ENCODE measurements around the gene MAP2K1. TPM values are rescaled to one million over a fixed set of nuclear protein-coding genes. Genes with fewer than 3 reads are reported as not detected.

The MAP2K1 gene
- total and polyA plus RNA-seq, 2 experiments from 2014 or later = 62.7 to 96.5 TPM

DNA sequence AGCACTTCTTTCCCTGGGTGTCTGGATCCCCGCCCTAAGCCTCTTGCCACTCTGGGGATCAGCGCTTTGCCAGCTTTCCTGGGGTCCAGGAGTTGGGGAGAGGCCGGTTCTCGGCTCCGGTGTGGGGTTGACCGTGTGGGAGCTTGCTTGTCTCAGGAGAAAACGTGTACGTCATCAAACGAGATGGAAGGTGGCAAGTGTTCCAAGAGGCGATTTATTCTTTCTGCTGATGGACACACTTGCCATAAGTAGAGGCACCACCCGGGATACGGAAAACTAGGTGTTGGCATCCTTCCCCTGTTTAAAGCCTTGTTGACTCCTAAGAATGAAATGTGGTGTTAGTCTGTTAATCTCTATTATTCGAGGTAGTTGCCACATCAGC, 118.7 kb downstream of the MAP2K1 start:
- peaks cover 12% of the 10 kb centered on the region for H3K4me1 ChIP-seq (ENCODE audit: low read depth)
- peaks cover 28% of the 10 kb centered on the region for H3K36me3 ChIP-seq
- DNase-seq (ENCODE audit: low read depth in 1 of 2, low spot score in 1 of 2) = no peak
- H3K27ac ChIP-seq = peak overlapping the region; percentile 95
- TF ChIP-seq, protein P1, sequence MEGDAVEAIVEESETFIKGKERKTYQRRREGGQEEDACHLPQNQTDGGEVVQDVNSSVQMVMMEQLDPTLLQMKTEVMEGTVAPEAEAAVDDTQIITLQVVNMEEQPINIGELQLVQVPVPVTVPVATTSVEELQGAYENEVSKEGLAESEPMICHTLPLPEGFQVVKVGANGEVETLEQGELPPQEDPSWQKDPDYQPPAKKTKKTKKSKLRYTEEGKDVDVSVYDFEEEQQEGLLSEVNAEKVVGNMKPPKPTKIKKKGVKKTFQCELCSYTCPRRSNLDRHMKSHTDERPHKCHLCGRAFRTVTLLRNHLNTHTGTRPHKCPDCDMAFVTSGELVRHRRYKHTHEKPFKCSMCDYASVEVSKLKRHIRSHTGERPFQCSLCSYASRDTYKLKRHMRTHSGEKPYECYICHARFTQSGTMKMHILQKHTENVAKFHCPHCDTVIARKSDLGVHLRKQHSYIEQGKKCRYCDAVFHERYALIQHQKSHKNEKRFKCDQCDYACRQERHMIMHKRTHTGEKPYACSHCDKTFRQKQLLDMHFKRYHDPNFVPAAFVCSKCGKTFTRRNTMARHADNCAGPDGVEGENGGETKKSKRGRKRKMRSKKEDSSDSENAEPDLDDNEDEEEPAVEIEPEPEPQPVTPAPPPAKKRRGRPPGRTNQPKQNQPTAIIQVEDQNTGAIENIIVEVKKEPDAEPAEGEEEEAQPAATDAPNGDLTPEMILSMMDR (IDR thresholded peaks at IDR 0.05; ENCODE audit: low read depth, low read length) = no peak
- H3K4me3 ChIP-seq = peak overlapping the region; percentile 93
- H3K27me3 ChIP-seq = no peaks in the 10 kb centered on the region
- H3K9me3 ChIP-seq (ENCODE audit: low read depth) = no peaks in the 10 kb centered on the region

DNA sequence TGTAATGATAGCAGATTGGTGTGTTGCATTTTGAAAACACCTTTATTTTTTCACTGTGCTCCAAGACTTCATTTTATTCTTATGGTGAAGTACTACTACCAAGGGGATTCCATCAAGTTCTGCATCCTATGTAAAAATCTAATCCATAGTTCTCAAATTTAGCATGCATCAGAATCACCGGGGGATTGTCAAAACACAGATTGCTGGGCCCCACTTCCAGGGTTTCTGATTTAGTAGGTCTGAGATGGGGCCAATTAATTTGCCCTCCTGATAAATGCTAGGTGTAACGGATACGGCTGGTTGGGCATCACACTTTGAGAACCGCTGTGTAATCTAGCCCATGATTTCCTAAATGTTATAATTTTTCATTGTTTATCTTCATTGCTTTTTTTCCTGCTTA, 119.1 kb downstream of the MAP2K1 start:
- Histone ChIP-seq H3K27me3 (no peaks in the 10 kb centered on the region), H3K27ac (no peak overlapping the region), H3K9me3 (ENCODE audit: low read depth) (no peaks in the 10 kb centered on the region), H3K36me3 (peaks cover 24% of the 10 kb centered on the region), H3K4me3 (peak overlapping the region; percentile 93), H3K4me1 (ENCODE audit: low read depth) (peaks cover 12% of the 10 kb centered on the region)
- TF ChIP-seq, protein P1 (IDR thresholded peaks at IDR 0.05; ENCODE audit: low read depth, low read length) = no peak
- no peak for DNase-seq (ENCODE audit: low read depth in 1 of 2, low spot score in 1 of 2)

DNA sequence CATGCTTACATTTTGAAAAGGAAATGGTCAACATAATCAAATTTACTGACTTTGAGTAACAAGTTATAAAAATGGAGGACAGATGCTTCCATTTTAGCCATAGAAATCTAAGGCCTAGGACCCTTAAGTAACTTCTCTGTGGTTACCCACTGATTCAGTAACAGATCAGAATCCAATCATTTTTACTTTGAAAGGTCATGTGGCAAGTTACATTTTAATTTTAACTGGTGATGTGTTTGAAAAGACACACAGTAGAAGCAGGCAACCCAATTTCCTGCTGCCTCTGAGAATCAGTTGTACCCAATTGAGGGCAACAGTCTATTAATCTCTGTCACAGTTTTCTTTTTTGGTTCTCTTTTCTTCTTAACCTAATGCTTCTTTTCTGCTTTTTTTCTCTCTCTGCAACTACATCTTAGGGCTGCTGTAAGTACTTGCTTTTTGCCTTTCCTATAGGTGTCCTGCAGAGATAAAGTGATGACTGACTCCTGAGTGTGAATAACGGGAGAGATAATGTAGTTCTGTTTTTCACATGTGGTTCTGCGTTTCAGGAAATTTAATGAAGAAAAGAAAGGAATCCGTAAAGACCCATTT, 121.7 kb downstream of the MAP2K1 start:
- peaks cover 5% of the 10 kb centered on the region for H3K4me1 ChIP-seq (ENCODE audit: low read depth)
- H3K27ac ChIP-seq = no peak overlapping the region
- no peak for DNase-seq (ENCODE audit: low read depth in 1 of 2, low spot score in 1 of 2)
- no peaks in the 10 kb centered on the region for H3K9me3 ChIP-seq (ENCODE audit: low read depth)
- H3K27me3 ChIP-seq = no peaks in the 10 kb centered on the region
- no peak overlapping the region for H3K4me3 ChIP-seq
- no peaks in the 10 kb centered on the region for H3K36me3 ChIP-seq
- TF ChIP-seq, protein P1 (IDR thresholded peaks at IDR 0.05; ENCODE audit: low read depth, low read length) = no peak

DNA sequence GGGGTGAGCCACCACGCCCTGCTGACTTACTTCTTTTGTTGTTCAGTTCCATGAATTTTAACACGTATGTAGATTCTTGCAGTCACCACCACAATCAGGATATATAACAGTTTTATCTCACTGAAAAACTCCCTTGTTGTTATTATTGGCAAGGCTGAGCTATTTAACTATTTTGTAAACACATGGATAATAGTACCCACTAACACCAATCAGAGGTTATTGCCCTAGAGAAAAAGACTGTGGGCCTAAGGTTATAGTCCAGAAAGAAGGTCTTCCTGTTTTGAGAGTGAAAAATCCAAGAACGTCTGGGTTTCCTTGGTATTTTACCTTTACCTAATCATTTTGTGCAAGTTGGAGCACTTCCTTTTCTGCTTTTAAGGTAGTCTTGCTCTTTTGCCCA, 127.9 kb downstream of the MAP2K1 start:
- DNase-seq (ENCODE audit: low read depth in 1 of 2, low spot score in 1 of 2) = no peak
- H3K27ac ChIP-seq = no peak overlapping the region

DNA sequence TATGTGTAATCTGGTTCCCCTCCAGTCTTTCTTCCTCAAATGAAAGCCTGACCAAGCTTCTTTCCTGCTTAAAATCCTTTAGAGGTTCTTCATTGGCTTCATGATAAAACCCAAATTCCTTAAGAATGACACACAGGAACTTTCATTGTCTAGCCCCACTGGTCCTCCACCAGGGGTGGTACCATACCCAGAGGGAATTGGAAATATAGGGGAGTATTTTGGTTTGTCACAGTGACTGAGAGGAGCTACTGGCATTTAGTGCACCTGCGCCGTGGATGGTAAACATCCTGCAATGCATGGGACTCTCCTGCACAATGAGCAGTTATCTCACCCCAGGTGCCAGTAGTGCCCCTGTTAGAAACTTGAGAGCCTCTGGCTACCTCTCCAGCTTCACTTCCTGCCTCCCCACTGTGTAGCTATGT, 129.2 kb downstream of the MAP2K1 start:
- TF ChIP-seq, protein P1 (IDR thresholded peaks at IDR 0.05; ENCODE audit: low read depth, low read length) = no peak
- DNase-seq (ENCODE audit: low read depth in 1 of 2, low spot score in 1 of 2) = peak in 1 of 2 donors; percentile 16
- Histone ChIP-seq H3K9me3 (ENCODE audit: low read depth) (no peaks in the 10 kb centered on the region), H3K27me3 (no peaks in the 10 kb centered on the region), H3K36me3 (no peaks in the 10 kb centered on the region), H3K27ac (no peak overlapping the region), H3K4me3 (no peak overlapping the region), H3K4me1 (ENCODE audit: low read depth) (no peaks in the 10 kb centered on the region)

More for the DNA sequence above, 127.9 kb downstream of the MAP2K1 start:
- Histone ChIP-seq H3K4me3 (no peak overlapping the region), H3K9me3 (ENCODE audit: low read depth) (no peaks in the 10 kb centered on the region), H3K27me3 (no peaks in the 10 kb centered on the region), H3K36me3 (no peaks in the 10 kb centered on the region), H3K4me1 (ENCODE audit: low read depth) (no peaks in the 10 kb centered on the region)
- TF ChIP-seq, protein P1 (IDR thresholded peaks at IDR 0.05; ENCODE audit: low read depth, low read length) = no peak

Measured in cardiac muscle cell (in vitro differentiated cells and primary cell).